GM19463 (cell line): ENCODE data around the gene MMAB.

Experiments
- ATAC-seq: cut with Tn5 transposase; IDR thresholded peaks from one replicate; pipeline ENCODE4 v1.9.1; 2021; ENCODE audit warnings: mild to moderate bottlenecking, moderate library complexity; ENCODE audit not compliant: unreplicated experiment

MMAB gene

GRCh38 chr12:109518820-109519665 lies 54.3 kb downstream of the MMAB start:
- ATAC-seq, result no peak

GRCh38 chr12:109517619-109518018 lies 55.7 kb downstream of the MMAB start:
- ATAC-seq, result no peak

GRCh38 chr12:109513977-109514376 lies 59.3 kb downstream of the MMAB start:
- no peak for ATAC-seq

GRCh38 chr12:109513051-109513450 lies 60.3 kb downstream of the MMAB start:
- no peak for ATAC-seq

- no peak for ATAC-seq
These were observed 60.7 kb downstream of the MMAB start for GRCh38 chr12:109512608-109513007.

GRCh38 chr12:109510196-109510595 lies 63.1 kb downstream of the MMAB start:
- ATAC-seq, result no peak

GRCh38 chr12:109504068-109504467 lies 69.2 kb downstream of the MMAB start:
- no peak for ATAC-seq
